SK-N-DZ (cell line): ENCODE data around the gene UPF3B.
"Not testable (repeated sequence)": the region's sequence is repeated elsewhere in the genome, so short reads cannot be mapped to it uniquely, and the experiment has no call there.

ENCODE experiments used
- DNase-seq: peaks from one replicate; pipeline ENCODE4 v3.0.0-alpha.2; 2015; ENCODE audit warnings: low spot score
- small RNA-seq, 2 experiments: library from RNA; depleted of rRNA; stranded (forward); fragments of <200 nt; gene quantifications; one replicate each; pipeline ENCODE3, GENCODE V24; 2014

Gene UPF3B

GRCh38 chrX:119824221-119824620, 28.5 kb downstream of the UPF3B start:
- not testable (repeated sequence) for DNase-seq

DNA sequence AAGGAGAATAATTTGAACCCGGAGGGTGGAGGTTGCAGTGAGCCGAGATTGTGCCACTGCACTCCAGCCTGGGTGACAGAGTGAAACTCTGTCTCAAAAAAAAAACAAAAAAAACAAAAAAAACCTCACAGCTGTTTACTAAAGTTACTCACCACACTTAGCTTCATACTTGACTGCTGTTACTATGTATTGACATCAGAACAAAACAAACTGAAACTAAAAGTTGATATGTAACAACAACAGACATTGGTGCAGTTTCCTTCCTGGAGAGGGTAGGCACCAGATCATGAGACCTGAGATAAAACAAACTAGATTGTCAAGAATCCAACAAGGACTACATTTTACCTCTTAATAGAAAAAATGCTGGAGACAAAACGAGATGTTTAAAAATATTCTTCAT, 31.1 kb downstream of the UPF3B start:
- DNase-seq = not testable (repeated sequence)

DNA sequence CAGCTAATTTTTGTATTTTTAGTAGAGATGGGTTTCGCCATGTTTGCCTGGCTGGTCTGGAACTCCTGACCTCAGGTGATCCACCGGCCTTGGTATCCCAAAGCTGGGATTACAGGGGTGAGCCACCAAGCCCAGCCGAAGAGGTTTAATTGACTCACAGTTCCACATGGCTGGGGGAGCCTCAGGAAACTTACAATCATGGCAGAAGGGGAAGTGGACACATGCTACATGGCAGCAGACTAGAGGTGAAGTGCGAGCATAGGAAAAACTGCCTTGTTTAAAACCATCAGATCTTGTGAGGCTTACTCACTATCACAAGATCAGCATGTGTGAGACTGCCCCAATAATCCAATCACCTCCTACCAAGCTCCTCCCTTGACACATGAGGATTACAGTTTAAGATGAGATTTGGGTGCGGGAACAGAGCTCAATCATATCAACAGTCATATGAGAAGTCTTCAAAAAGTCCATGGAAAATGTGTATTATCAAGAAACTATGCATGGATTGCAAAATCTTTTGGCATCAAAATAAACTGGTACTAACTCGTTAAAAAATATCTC, 35.6 kb downstream of the UPF3B start:
- DNase-seq = no peak

DNA sequence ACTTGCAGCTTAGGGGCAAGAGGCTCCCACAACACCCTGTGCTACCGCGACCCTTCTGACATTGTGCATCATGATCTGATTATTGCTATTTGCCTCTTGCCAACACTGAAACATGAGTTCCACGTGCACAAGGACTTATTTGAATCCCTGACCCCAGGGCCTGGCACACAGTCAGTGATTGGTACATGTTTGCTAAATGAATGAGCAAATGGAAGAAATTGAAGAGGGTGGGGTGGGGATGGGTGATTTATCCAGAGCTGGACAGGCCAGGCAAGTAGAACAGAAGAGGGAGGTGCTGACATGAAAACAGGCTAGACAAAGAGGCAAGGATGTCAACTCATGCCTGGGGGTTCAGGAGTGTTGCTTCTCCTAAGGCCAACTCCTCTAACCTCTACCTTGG, 36.5 kb downstream of the UPF3B start:
- DNase-seq = no peak

DNA sequence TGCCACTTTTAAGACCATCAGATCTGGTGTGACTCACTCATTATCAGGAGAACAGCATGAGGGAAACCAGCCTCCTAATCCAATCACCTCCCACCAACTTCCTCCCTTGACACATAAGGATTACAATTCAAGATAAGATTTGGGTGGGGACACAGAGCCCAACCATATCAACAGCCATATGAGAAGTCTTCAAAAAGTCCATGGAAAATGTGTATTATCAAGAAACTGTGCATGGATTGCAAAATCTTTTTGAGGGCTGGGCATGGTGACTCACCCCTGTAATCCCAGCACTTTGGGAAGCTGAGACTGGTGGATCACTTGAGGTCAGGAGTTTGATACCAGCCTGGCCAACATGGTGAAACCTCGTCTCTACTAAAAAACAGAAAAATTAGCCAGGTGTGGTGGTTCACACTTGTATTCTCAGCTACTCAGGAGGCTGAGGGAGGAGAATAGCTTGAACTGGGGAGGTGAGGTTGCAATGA, 43.5 kb downstream of the UPF3B start:
- DNase-seq = no peak

- not testable (repeated sequence) for DNase-seq
Measured at GRCh38 chrX:119808461-119808860, 44.3 kb downstream of the UPF3B start.

DNA sequence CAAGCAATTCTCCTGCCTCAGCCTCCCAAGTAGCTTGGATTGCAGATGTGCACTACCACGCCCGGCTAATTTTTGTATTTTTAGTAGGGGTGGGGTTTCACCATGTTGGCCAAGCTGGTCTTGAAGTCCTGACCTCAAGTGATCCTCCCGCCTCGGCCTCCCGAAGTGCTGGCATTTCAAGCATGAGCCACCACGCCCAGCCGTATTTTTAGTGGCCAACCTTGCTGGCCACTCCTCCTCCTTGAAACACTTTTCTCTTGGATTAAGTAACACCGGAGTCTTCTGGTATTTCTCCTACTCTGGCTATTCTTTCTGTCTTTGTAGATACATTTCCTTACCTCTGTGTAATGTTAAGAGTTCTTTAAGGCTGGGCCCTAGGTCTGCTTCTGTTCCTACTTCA, 50.2 kb downstream of the UPF3B start:
- DNase-seq = no peak

- no peak for DNase-seq
Measured at GRCh38 chrX:119801253-119802221, 51.2 kb downstream of the UPF3B start.

DNA sequence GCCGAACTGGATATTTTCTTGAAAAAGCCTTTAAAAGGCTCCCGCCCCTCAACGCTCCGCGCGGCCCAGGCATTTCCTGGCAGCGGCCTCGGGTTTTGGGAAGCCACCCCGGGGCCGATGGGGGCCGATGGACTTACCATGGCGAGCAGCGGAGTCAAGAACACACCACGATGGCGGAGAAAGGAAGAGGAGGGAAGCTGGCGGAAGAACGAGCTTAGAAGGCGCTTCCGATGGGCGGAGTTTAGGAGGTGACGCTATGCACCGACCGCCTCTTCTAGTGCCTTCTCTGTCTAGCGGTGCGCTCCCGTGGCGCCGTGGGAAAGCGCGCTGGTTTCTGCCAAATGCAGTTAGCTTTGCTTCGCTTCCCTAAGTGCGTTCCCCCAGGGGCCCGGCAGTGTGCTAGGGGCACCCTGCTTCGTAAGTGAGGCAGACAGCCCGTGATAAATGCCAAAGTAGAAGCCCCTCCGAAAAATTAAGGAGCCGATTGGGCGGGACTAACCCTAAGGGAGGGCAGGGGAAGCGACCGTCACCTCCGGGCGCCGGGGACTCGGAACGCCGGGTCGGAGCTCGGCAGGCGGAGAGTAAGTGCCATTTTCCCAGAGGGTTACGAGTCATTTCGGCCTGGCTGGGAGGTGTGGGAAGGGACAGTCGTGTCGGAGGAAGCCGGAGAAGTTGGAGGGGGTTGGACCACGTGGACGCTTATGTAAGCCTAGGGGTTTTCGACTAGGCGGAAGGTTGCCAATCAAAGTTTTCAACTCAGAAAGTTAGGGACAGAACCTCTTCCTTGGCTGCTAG, 61.1 kb downstream of the UPF3B start, which contains the start of gene RPL39:
TSS of gene RPL39 (minus strand) at position 194 of the 795 bp plus-strand sequence. CDS start at position 140, 54 bp downstream.
- peak; percentile 93 for DNase-seq

DNA sequence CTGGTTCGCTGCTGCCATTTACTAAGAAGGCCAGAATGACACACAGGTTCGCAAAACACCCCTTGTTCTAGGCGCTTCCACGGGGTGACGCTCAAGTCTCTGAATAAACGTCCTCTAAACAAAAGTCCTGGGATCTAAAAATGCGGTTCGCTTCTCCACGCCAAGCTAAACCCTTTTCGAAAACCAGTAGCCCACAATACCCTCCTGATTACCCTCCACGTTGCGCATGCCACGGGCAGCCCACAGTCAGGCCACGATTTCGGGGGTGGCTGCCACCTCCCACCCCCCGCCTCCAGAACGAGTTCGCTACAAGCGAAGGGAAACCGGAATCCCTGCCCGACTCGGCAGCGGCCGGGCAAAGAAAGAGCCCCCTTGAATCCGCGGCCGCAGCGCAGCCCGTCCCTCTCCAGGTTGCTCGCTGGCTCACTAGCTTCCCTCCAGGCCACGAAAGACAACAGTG, 61.8 kb downstream of the UPF3B start:
- DNase-seq = peak; percentile 27

DNA sequence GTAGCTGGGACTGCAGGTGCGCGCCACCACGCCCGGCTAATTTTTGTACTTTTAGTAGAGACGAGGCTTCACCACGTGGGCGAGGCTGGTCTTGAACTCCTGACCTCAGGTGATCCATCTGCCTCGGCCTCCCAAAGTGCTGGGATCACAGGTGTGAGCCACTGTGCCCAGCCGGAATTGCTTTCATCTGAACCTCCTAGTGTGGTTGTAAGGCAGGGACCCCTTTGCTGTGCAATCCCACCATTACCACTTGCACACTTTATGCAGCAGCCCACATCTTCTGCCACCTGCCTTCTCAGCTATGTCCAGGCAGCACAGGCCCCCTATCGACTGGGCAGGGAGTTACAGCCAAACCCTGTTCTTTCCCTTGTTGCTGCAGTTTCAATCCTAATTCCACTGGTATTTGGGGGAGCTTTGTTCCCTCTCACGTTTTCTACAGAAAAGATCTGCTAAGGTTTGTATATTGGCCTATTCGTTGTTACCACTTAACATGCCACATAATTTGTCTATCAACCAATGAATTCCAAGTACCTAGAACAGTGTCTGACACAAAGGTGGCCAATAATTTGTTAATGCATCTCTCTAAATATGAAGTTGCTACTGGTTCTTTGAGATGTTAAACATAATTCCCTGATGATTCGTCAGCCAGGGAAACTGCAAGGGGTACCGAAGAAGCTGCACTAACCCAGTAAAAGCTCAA, 67.9 kb downstream of the UPF3B start:
- DNase-seq = peak; percentile 45

Small RNAs within 50 kb of the gene (small RNA-seq; reads per million reads assigned to genes)
- gene SNORA69 = 0 reads per million in 2 experiments
